Motor neuron (in vitro differentiated cells): Measurements from ENCODE around the gene TPM3. TPM values are rescaled to one million over a fixed set of nuclear protein-coding genes. Genes with fewer than 3 reads are reported as not detected.

Source experiments
- ATAC-seq, 8 experiments: fragments of 200-7000 bp; cut with Tn5 transposase; replicated peaks in 6 of 8; 2 replicates each; pipeline ENCODE4 v1.8.0; 2021; ENCODE audit warnings: mild to moderate bottlenecking in 8 of 8, moderate library complexity in 8 of 8
- H3K27ac ChIP-seq, 2 donors: fragments of 250-450 bp; sonication (Bioruptor Pico); 2 replicates each; pipeline ENCODE4 v1.9.0; 2021; ENCODE audit warnings: antibody characterized with exemption in 2 of 2, mild to moderate bottlenecking in 2 of 2, moderate library complexity in 1 of 2
- H3K4me1 ChIP-seq, 2 donors: fragments of 250-450 bp; sonication (Bioruptor Pico); replicated peaks in 1 of 2; 2 replicates each; pipeline ENCODE4 v1.6.1; 2021; ENCODE audit warnings: antibody characterized with exemption in 2 of 2, mild to moderate bottlenecking in 2 of 2, moderate library complexity in 1 of 2
- H3K4me3 ChIP-seq, 5 donors: fragments of 250-450 bp; sonication (Bioruptor Pico); 2 replicates each; pipeline ENCODE4 v1.9.0; 2021; ENCODE audit warnings: antibody characterized with exemption in 5 of 5, mild to moderate bottlenecking in 5 of 5, moderate library complexity in 4 of 5
- WGBS, 10 experiments: fragments of 450-650 bp; shearing (Covaris generic); methylation state at CpG; one replicate each; pipeline ENCODE4 v1.0.0; 2022; 5-methylcytosine and 5-hydroxymethylcytosine counted together
- in situ Hi-C, 9 experiments: fragments of 400-800 bp; cut with MboI; loops; one replicate each; pipeline ENCODE4 v1.15.0; 2021; ENCODE audit warnings: low sequenced_read_pairs in 9 of 9, low pct_unique_long_range_greater_than_20kb in 2 of 9; ENCODE audit not compliant: unreplicated experiment in 9 of 9
- total RNA-seq, 8 experiments: library from RNA; unstranded; fragments of 300-600 nt; gene quantifications; 2 replicates each; pipeline versions ENCODE4 v1.2.3 to v1.2.4, GENCODE V29; 2022

Gene TPM3
- total RNA-seq, 8 experiments from 2014 or later: 142 to 388 (median 227) TPM

GRCh38 chr1:154176337-154176736, 15.6 kb downstream of the TPM3 start:
- in situ Hi-C loops: no loop called here
- peak in 3 of 8 experiments; percentile 62 to 75 (median 67) for ATAC-seq
- no peak overlapping the region for H3K27ac ChIP-seq
- H3K4me1 ChIP-seq: peaks cover 24 to 42% of the 10 kb centered on the region in 2 donors
- no peak overlapping the region for H3K4me3 ChIP-seq
- WGBS, 10 experiments: 17 to 100% (median 73%) methylated on average over 1 to 2 of the region's 2 CpGs; no CpG with 5 or more reads in 1 of the 10 experiments

- no peak for ATAC-seq
- H3K4me1 ChIP-seq: peaks cover 19 to 28% of the 10 kb centered on the region in 2 donors
- H3K27ac ChIP-seq: no peak overlapping the region
- in situ Hi-C loops: no loop called here
- no peak overlapping the region for H3K4me3 ChIP-seq
- 95 to 100% (median 99%) methylated on average over 1 to 4 of the region's 4 CpGs; no CpG with 5 or more reads in 4 of the 10 experiments for WGBS, 10 experiments
Measured at GRCh38 chr1:154174654-154175053, 17.2 kb downstream of the TPM3 start.

- Histone ChIP-seq H3K4me1 (no peaks in the 10 kb centered on the region), H3K4me3 (no peak overlapping the region), H3K27ac (no peak overlapping the region)
- in situ Hi-C loops: no loop called here
- WGBS, 10 experiments: 60 to 100% (median 93%) methylated on average over 1 to 5 of the region's 5 CpGs
- no peak for ATAC-seq
Measured at GRCh38 chr1:154171880-154172279, 20.0 kb downstream of the TPM3 start.

GRCh38 chr1:154171223-154171583, 20.7 kb downstream of the TPM3 start:
- 60 to 100% (median 100%) methylated on average over 1 to 4 of the region's 4 CpGs; no CpG with 5 or more reads in 2 of the 10 experiments for WGBS, 10 experiments
- Histone ChIP-seq H3K27ac (no peak overlapping the region), H3K4me1 (no peaks in the 10 kb centered on the region), H3K4me3 (no peak overlapping the region)
- peak in 4 of 8 experiments; percentile 9 to 34 (median 29) for ATAC-seq
- in situ Hi-C loops: no loop called here

- Histone ChIP-seq H3K4me3 (no peak overlapping the region), H3K4me1 (no peaks in the 10 kb centered on the region), H3K27ac (no peak overlapping the region)
- in situ Hi-C loops: no loop called here
- peak in 7 of 8 experiments; percentile 9 to 78 (median 48) for ATAC-seq
Measured at GRCh38 chr1:154170547-154171222, 21.2 kb downstream of the TPM3 start.

- H3K4me3 ChIP-seq: no peak overlapping the region
- H3K27ac ChIP-seq: no peak overlapping the region
- in situ Hi-C loops: no loop called here
- ATAC-seq: no peak
- no peaks in the 10 kb centered on the region for H3K4me1 ChIP-seq
Measured at GRCh38 chr1:154167461-154167860, 24.4 kb downstream of the TPM3 start.

GRCh38 chr1:154166207-154166606, 25.7 kb downstream of the TPM3 start:
- in situ Hi-C loops: no loop called here
- WGBS, 10 experiments: 89 to 100% (median 100%) methylated on average over 1 of the region's 1 CpG; no CpG with 5 or more reads in 5 of the 10 experiments
- no peak overlapping the region for H3K4me3 ChIP-seq
- no peaks in the 10 kb centered on the region for H3K4me1 ChIP-seq
- no peak overlapping the region for H3K27ac ChIP-seq
- ATAC-seq: no peak

- in situ Hi-C loops: no loop called here
Measured at GRCh38 chr1:154159554-154159953, 32.3 kb downstream of the TPM3 start.

GRCh38 chr1:154158307-154159125, 33.4 kb downstream of the TPM3 start:
- WGBS, 10 experiments: 64 to 100% (median 75%) methylated on average over 2 to 8 of the region's 8 CpGs
- peak in 2 of 8 experiments; percentile 35 to 52 for ATAC-seq
- no peak overlapping the region for H3K27ac ChIP-seq
- H3K4me3 ChIP-seq: no peak overlapping the region
- H3K4me1 ChIP-seq: peaks cover 0 to 3% of the 10 kb centered on the region in 2 donors
- in situ Hi-C loops: no loop called here

More at GRCh38 chr1:154159554-154159953, 32.3 kb downstream of the TPM3 start:
- Histone ChIP-seq H3K4me1 (peaks cover 0 to 3% of the 10 kb centered on the region in 2 donors), H3K4me3 (no peak overlapping the region), H3K27ac (no peak overlapping the region)
- no peak for ATAC-seq

GRCh38 chr1:154157520-154158306, 34.2 kb downstream of the TPM3 start:
- in situ Hi-C loops: no loop called here
- Histone ChIP-seq H3K27ac (no peak overlapping the region), H3K4me3 (no peak overlapping the region), H3K4me1 (peaks cover 0 to 3% of the 10 kb centered on the region in 2 donors)
- ATAC-seq: peak in 1 of 8 experiments; percentile 31
- WGBS, 10 experiments: 60 to 100% (median 93%) methylated on average over 1 to 7 of the region's 7 CpGs

GRCh38 chr1:154155251-154155650, 36.6 kb downstream of the TPM3 start:
- 28 to 95% (median 83%) methylated on average over 4 to 9 of the region's 9 CpGs; no CpG with 5 or more reads in 1 of the 10 experiments for WGBS, 10 experiments
- in situ Hi-C loops: no loop called here
- peak in 3 of 8 experiments; percentile 16 to 66 (median 62) for ATAC-seq
- H3K4me3 ChIP-seq: no peak overlapping the region
- no peak overlapping the region for H3K27ac ChIP-seq
- H3K4me1 ChIP-seq: peaks cover 0 to 3% of the 10 kb centered on the region in 2 donors

- peaks cover 0 to 3% of the 10 kb centered on the region in 2 donors for H3K4me1 ChIP-seq
- 33 to 95% (median 91%) methylated on average over 1 to 15 of the region's 29 CpGs; no CpG with 5 or more reads in 3 of the 10 experiments for WGBS, 10 experiments
- in situ Hi-C loops: no loop called here
- no peak within 1 kb of the TSS for H3K27ac ChIP-seq
- no peak within 1 kb of the TSS for H3K4me3 ChIP-seq
- ATAC-seq: peak in 3 of 8 experiments; percentile 13 to 29 (median 16)
Measured at GRCh38 chr1:154154534-154155191, 37.2 kb downstream of the TPM3 start, which contains the start of gene NUP210L. Gene NUP210L (minus strand): TSS chr1:154155073.
